OCI-LY7 (cell line): Measurements from ENCODE around the gene SEMA4B.
"Not testable (repeated sequence)": the region's sequence is repeated elsewhere in the genome, so short reads cannot be mapped to it uniquely, and the experiment has no call there.

Experiments used
- CTCF ChIP-seq: fragments of 200-600 bp; sonication (generic); conservative IDR thresholded peaks from 2 replicates; pipeline ENCODE4 v1.5.1; 2014; ENCODE audit warnings: mild to moderate bottlenecking, antibody characterized with exemption, low read length, moderate library complexity, mixed read lengths
- EZH2phosphoT487 ChIP-seq: fragments of 200-600 bp; sonication (generic); IDR thresholded peaks from 2 replicates; pipeline ENCODE4 v1.6.1; 2018; ENCODE audit warnings: low read depth, borderline replicate concordance, mild to moderate bottlenecking, mixed run types, antibody characterized with exemption, low read length, moderate library complexity, mixed read lengths

DNA sequence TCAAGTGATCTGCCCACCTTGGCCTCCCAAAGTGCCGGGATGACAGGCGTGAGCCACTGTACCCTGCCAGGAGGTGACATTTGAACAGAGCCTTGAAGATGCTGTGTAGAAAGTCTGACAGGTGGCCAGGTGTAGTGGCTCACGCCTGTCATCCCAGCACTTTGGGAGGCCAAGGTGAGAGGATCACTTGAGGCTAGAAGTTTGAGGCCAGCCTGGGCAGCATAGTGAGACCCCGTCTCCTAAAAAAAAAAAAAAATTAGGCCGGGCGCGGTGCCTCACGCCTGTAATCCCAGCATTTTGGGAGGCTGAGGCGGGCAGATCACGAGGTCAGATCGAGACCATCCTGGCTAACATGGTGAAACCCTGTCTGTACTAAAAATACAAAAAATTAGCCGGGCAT, 77.3 kb downstream of the SEMA4B start:
- TF ChIP-seq CTCF, EZH2phosphoT487: not testable (repeated sequence)
